Spleen (tissue), 7 donors: ENCODE measurements around the gene LRRC49.

ENCODE experiments used
- CTCF ChIP-seq, 11 experiments: fragments of 200-600 bp in 7 of 11; fragments of 450-650 bp in 4 of 11; sonication (generic) in 4 of 11; IDR thresholded peaks in 8 of 11; conservative IDR thresholded peaks in 3 of 11; 1 replicate in 7 of 11; 2 replicates in 4 of 11; pipeline versions ENCODE4 v1.4.0 to v1.8.0; 2016 to 2021; ENCODE audit warnings: antibody characterized with exemption in 11 of 11, inconsistent platforms in 4 of 11, mild to moderate bottlenecking in 1 of 11
- POLR2A ChIP-seq, 3 donors: fragments of 450-650 bp; IDR thresholded peaks; one replicate each; pipeline ENCODE4 v1.5.1; 2017; ENCODE audit warnings: antibody characterized with exemption in 3 of 3, mild to moderate bottlenecking in 1 of 3
- POLR2AphosphoS5 ChIP-seq, 3 donors: sonication (generic); formaldehyde crosslinking; IDR thresholded peaks; one replicate each; pipeline ENCODE4 v1.5.1; 2017; ENCODE audit warnings: antibody characterized with exemption in 3 of 3
- donor health status: DM: no; HTN: no; CAD: no; lungs with moderate emphysema.
- donor health status: DM: no; HTN: no; CAD: no.
- donor health status: DM: no; HTN: no; CAD: no.

- TF ChIP-seq CTCF (IDR thresholded peaks at IDR 0.05 in 8 of 11, conservative IDR thresholded peaks at IDR 0.05 in 3 of 11) (no peak), POLR2AphosphoS5 (IDR thresholded peaks at IDR 0.05) (no peak), POLR2A (IDR thresholded peaks at IDR 0.05) (no peak)
Measured at GRCh38 chr15:71071529-71071928, 178.9 kb downstream of the LRRC49 start.
